HepG2 (cell line): ENCODE results near the gene DLG2. TPM values are rescaled to one million over a fixed set of nuclear protein-coding genes. Genes with fewer than 3 reads are reported as not detected.
A peak's percentile ranks its signal among the peaks of the same experiment; 100 is the strongest.

Experiments used
- BRD4 ChIP-seq: sonication (generic); formaldehyde crosslinking; IDR thresholded peaks from 2 replicates; pipeline ENCODE4 v1.4.0; 2020; ENCODE audit warnings: missing genetic modification reagents
- DMAP1 ChIP-seq: IDR thresholded peaks from 2 replicates; pipeline ENCODE4 v1.6.1; 2016
- DR1 ChIP-seq: sonication (generic); formaldehyde crosslinking; IDR thresholded peaks from 2 replicates; pipeline ENCODE4 v1.8.0; 2021; ENCODE audit warnings: mild to moderate bottlenecking, missing genetic modification reagents, inconsistent platforms
- GTF2F1 ChIP-seq: fragments of 150-350 bp; IDR thresholded peaks from 2 replicates; pipeline ENCODE4 v1.6.1; 2014; ENCODE audit warnings: low read length
- IRF2 ChIP-seq: IDR thresholded peaks from 2 replicates; pipeline ENCODE4 v1.6.1; 2018; ENCODE audit warnings: missing genetic modification reagents, missing compliant biosample characterization
- MAFF ChIP-seq: IDR thresholded peaks from 2 replicates; pipeline ENCODE4 v1.6.1; 2011; ENCODE audit warnings: low read depth, low read length, improper control_type of control experiment
- SALL1 ChIP-seq: sonication (generic); formaldehyde crosslinking; IDR thresholded peaks from 2 replicates; pipeline ENCODE4 v1.8.0; 2022; ENCODE audit warnings: mild to moderate bottlenecking, missing genetic modification reagents
- SOX13 ChIP-seq, 3 experiments: fragments of 450-650 bp in 1 of 3; sonication (generic) in 1 of 3; formaldehyde crosslinking in 1 of 3; IDR thresholded peaks in 2 of 3; conservative IDR thresholded peaks in 1 of 3; 2 replicates each; pipeline versions ENCODE4 v1.5.0 to v1.6.1; 2016 to 2020; ENCODE audit warnings: antibody characterized with exemption in 1 of 3, mild to moderate bottlenecking in 1 of 3, missing compliant biosample characterization in 1 of 3, missing genetic modification reagents in 1 of 3, moderate library complexity in 1 of 3
- TEAD2 ChIP-seq: sonication (generic); formaldehyde crosslinking; IDR thresholded peaks from 2 replicates; pipeline ENCODE4 v1.9.0; 2021; ENCODE audit warnings: missing genetic modification reagents
- TGIF2 ChIP-seq: IDR thresholded peaks from 2 replicates; pipeline ENCODE4 v1.6.1; 2016; ENCODE audit warnings: control low read depth, missing compliant biosample characterization
- TOPORS ChIP-seq: sonication (generic); formaldehyde crosslinking; IDR thresholded peaks from 2 replicates; pipeline ENCODE4 v1.8.0; 2023; ENCODE audit warnings: mild to moderate bottlenecking, missing genetic modification reagents
- ZBTB42 ChIP-seq: sonication (generic); formaldehyde crosslinking; IDR thresholded peaks from 2 replicates; pipeline ENCODE4 v1.5.0; 2020; ENCODE audit warnings: mild to moderate bottlenecking, missing genetic modification reagents
- ZNF3 ChIP-seq: IDR thresholded peaks from 2 replicates; pipeline ENCODE4 v1.7.0; 2017; ENCODE audit warnings: inconsistent platforms
- ZNF557 ChIP-seq: sonication (generic); formaldehyde crosslinking; IDR thresholded peaks from 2 replicates; pipeline ENCODE4 v1.4.0; 2020; ENCODE audit warnings: missing genetic modification reagents
- ZNF589 ChIP-seq: sonication (generic); formaldehyde crosslinking; conservative IDR thresholded peaks from 2 replicates; pipeline ENCODE4 v1.8.0; 2022; ENCODE audit warnings: mild to moderate bottlenecking, moderate library complexity, missing genetic modification reagents
- ZNF775 ChIP-seq: sonication (generic); formaldehyde crosslinking; IDR thresholded peaks from 2 replicates; pipeline ENCODE4 v1.4.0; 2020; ENCODE audit warnings: missing genetic modification reagents, mild to moderate bottlenecking, moderate library complexity, borderline replicate concordance
- ZNF777 ChIP-seq: sonication (generic); formaldehyde crosslinking; IDR thresholded peaks from 2 replicates; pipeline ENCODE4 v1.4.0; 2020; ENCODE audit warnings: missing genetic modification reagents
- ZNF781 ChIP-seq: sonication (generic); formaldehyde crosslinking; IDR thresholded peaks from 2 replicates; pipeline ENCODE4 v1.5.1; 2020; ENCODE audit warnings: borderline replicate concordance, mild to moderate bottlenecking, missing genetic modification reagents; ENCODE audit errors: not compliant biosample characterization
- polyA plus RNA-seq, 8 experiments: library from polyadenylated mRNA; depleted of rRNA in 3 of 8; stranded (reverse) in 7 of 8; unstranded in 1 of 8; fragments of >200 nt; fragmentation: Illumina TruSeq in 4 of 8; extraction: Trizol in 4 of 8; gene quantifications; 2 replicates each; pipeline versions ENCODE4 v1.2.1 to v1.2.3, GENCODE V29; 2011 to 2016; ENCODE audit warnings: low read depth in 4 of 8, missing spikeins in 1 of 8, mixed read lengths in 1 of 8; ENCODE audit not compliant: insufficient read depth in 1 of 8
- total RNA-seq, 5 experiments: library from RNA; depleted of rRNA; stranded (reverse); fragments of >200 nt; fragmentation: Illumina TruSeq; extraction: Trizol; gene quantifications; 2 replicates each; pipeline ENCODE4 v1.2.3, GENCODE V29; 2016; ENCODE audit warnings: low read depth in 1 of 5
- TF ChIP-seq, protein P1 (sequence below): sonication (generic); formaldehyde crosslinking; IDR thresholded peaks from 2 replicates; pipeline ENCODE4 v1.9.0; 2022; ENCODE audit warnings: missing genetic modification reagents, mild to moderate bottlenecking, borderline replicate concordance
- TF ChIP-seq, protein P2 (sequence below): sonication (generic); formaldehyde crosslinking; IDR thresholded peaks from 2 replicates; pipeline ENCODE4 v1.4.0; 2020; ENCODE audit warnings: missing genetic modification reagents
- TF ChIP-seq, protein P3 (sequence below): sonication (generic); formaldehyde crosslinking; IDR thresholded peaks from 2 replicates; pipeline ENCODE4 v1.4.0; 2020; ENCODE audit warnings: low read depth, mild to moderate bottlenecking, missing genetic modification reagents
- TF ChIP-seq, protein P4 (sequence below): IDR thresholded peaks from 2 replicates; pipeline ENCODE4 v1.6.1; 2016; ENCODE audit warnings: mild to moderate bottlenecking
- TF ChIP-seq, protein P5 (sequence below): sonication (generic); formaldehyde crosslinking; IDR thresholded peaks from 2 replicates; pipeline ENCODE4 v1.4.0; 2020; ENCODE audit warnings: missing genetic modification reagents, borderline replicate concordance
- TF ChIP-seq, protein P6 (sequence below): IDR thresholded peaks from 2 replicates; pipeline ENCODE4 v1.6.1; 2018; ENCODE audit warnings: missing genetic modification reagents, mild to moderate bottlenecking, missing compliant biosample characterization

Gene DLG2
- total and polyA plus RNA-seq, 2 of the 13 experiments (the other 11 are each of a cell fraction or from before 2014, with no cell fraction given): 0.46 to 1.0 TPM

DNA sequence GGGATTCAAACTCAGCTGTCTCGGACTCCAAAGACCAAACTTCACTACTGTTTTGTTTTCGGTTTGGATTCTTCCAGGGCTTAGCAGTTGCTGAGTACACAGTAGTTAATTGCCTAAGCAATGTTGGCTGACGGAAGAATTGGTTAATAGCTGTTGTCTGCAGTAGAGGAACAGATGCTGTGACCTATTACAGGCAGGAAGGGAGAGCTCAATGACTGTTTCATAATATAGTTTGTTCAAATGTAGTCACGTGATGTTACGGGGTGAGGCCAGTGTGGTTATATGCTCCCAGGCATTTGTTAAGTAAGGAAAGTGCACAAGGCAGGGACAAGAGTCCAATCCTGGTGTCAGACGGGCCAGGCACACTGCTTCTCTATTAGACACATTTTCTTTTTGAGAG, 2118.3 kb downstream of the DLG2 start (continued):
- no peak for TF ChIP-seq TEAD2
- no peak for TF ChIP-seq SOX13 (IDR thresholded peaks at IDR 0.05)
- peak in 1 of 2 experiments; percentile 56; a peak in 2 of 4 replicates for TF ChIP-seq SOX13 (CRISPR knock-in tag; conservative IDR thresholded peaks at IDR 0.05 in 1 of 2, IDR thresholded peaks at IDR 0.05 in 1 of 2)
- TF ChIP-seq GTF2F1: peak; percentile 67; the same call in 1 of the 2 replicates
- TF ChIP-seq, protein P1, sequence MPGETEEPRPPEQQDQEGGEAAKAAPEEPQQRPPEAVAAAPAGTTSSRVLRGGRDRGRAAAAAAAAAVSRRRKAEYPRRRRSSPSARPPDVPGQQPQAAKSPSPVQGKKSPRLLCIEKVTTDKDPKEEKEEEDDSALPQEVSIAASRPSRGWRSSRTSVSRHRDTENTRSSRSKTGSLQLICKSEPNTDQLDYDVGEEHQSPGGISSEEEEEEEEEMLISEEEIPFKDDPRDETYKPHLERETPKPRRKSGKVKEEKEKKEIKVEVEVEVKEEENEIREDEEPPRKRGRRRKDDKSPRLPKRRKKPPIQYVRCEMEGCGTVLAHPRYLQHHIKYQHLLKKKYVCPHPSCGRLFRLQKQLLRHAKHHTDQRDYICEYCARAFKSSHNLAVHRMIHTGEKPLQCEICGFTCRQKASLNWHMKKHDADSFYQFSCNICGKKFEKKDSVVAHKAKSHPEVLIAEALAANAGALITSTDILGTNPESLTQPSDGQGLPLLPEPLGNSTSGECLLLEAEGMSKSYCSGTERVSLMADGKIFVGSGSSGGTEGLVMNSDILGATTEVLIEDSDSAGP: no peak
- TF ChIP-seq ZNF557 (CRISPR knock-in tag): no peak
- TF ChIP-seq ZNF777 (CRISPR knock-in tag): no peak
- no peak for TF ChIP-seq DR1 (CRISPR knock-in tag)
- no peak for TF ChIP-seq ZNF781 (CRISPR knock-in tag)
- no peak for TF ChIP-seq IRF2 (CRISPR knock-in tag)
- TF ChIP-seq, protein P2, sequence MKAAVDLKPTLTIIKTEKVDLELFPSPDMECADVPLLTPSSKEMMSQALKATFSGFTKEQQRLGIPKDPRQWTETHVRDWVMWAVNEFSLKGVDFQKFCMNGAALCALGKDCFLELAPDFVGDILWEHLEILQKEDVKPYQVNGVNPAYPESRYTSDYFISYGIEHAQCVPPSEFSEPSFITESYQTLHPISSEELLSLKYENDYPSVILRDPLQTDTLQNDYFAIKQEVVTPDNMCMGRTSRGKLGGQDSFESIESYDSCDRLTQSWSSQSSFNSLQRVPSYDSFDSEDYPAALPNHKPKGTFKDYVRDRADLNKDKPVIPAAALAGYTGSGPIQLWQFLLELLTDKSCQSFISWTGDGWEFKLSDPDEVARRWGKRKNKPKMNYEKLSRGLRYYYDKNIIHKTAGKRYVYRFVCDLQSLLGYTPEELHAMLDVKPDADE (CRISPR knock-in tag): no peak
- TF ChIP-seq BRD4 (CRISPR knock-in tag): no peak
- TF ChIP-seq, protein P3, sequence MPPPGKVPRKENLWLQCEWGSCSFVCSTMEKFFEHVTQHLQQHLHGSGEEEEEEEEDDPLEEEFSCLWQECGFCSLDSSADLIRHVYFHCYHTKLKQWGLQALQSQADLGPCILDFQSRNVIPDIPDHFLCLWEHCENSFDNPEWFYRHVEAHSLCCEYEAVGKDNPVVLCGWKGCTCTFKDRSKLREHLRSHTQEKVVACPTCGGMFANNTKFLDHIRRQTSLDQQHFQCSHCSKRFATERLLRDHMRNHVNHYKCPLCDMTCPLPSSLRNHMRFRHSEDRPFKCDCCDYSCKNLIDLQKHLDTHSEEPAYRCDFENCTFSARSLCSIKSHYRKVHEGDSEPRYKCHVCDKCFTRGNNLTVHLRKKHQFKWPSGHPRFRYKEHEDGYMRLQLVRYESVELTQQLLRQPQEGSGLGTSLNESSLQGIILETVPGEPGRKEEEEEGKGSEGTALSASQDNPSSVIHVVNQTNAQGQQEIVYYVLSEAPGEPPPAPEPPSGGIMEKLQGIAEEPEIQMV (CRISPR knock-in tag): no peak
- TF ChIP-seq TGIF2 (CRISPR knock-in tag): no peak
- TF ChIP-seq ZNF3 (CRISPR knock-in tag): 0 out of 2 replicates have a peak, but pooled peaks have one; percentile 25
- peak; percentile 13; the same call in 1 of the 2 replicates for TF ChIP-seq SALL1
- TF ChIP-seq TOPORS (CRISPR knock-in tag): no peak
- TF ChIP-seq, protein P4, sequence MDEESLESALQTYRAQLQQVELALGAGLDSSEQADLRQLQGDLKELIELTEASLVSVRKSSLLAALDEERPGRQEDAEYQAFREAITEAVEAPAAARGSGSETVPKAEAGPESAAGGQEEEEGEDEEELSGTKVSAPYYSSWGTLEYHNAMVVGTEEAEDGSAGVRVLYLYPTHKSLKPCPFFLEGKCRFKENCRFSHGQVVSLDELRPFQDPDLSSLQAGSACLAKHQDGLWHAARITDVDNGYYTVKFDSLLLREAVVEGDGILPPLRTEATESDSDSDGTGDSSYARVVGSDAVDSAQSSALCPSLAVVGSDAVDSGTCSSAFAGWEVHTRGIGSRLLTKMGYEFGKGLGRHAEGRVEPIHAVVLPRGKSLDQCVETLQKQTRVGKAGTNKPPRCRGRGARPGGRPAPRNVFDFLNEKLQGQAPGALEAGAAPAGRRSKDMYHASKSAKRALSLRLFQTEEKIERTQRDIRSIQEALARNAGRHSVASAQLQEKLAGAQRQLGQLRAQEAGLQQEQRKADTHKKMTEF: no peak
- TF ChIP-seq ZBTB42: no peak
- TF ChIP-seq, protein P5, sequence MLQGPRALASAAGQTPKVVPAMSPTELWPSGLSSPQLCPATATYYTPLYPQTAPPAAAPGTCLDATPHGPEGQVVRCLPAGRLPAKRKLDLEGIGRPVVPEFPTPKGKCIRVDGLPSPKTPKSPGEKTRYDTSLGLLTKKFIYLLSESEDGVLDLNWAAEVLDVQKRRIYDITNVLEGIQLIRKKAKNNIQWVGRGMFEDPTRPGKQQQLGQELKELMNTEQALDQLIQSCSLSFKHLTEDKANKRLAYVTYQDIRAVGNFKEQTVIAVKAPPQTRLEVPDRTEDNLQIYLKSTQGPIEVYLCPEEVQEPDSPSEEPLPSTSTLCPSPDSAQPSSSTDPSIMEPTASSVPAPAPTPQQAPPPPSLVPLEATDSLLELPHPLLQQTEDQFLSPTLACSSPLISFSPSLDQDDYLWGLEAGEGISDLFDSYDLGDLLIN: no peak
- TF ChIP-seq ZNF589: no peak
- no peak for TF ChIP-seq DMAP1 (CRISPR knock-in tag)
- no peak for TF ChIP-seq ZNF775
- TF ChIP-seq, protein P6, sequence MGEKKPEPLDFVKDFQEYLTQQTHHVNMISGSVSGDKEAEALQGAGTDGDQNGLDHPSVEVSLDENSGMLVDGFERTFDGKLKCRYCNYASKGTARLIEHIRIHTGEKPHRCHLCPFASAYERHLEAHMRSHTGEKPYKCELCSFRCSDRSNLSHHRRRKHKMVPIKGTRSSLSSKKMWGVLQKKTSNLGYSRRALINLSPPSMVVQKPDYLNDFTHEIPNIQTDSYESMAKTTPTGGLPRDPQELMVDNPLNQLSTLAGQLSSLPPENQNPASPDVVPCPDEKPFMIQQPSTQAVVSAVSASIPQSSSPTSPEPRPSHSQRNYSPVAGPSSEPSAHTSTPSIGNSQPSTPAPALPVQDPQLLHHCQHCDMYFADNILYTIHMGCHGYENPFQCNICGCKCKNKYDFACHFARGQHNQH (CRISPR knock-in tag): no peak
- no peak for TF ChIP-seq MAFF
